ENCODE results near the gene RTP5. TPM values are rescaled to one million over a fixed set of nuclear protein-coding genes. Genes with fewer than 3 reads are reported as not detected.

Gene RTP5
- total RNA-seq, 1 donor from 2014 or later, result not detected

DNA sequence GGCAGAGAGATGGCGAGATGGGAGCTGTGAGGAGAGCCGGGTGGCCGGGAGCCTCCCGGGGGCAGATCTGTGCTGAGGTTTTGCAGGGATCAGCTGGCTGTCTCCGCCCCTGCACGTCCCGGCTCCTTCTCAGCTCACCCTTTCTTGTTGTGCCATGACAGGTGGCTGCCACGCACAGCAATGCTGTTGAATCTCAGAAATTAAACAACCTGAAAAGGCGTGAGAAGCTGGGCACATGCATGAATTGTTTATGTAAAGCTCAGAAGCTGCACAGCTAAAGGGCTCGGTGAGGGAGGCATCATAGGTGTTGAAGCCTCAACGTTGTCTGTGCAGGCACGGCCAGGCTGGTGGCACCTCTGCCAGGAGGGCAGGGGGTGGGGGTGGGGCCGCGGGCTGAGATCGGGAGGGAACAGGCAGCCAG, 858 bp upstream of the RTP5 start:
- Mint-ChIP-seq H3K4me3 (ENCODE audit: unreplicated experiment) (no peak overlapping the region), H3K9me3 (ENCODE audit: unreplicated experiment) (no peaks in the 10 kb centered on the region), H3K27me3 (ENCODE audit: low read depth, unreplicated experiment) (peaks cover 14% of the 10 kb centered on the region), H3K36me3 (ENCODE audit: low read depth, unreplicated experiment) (no peaks in the 10 kb centered on the region), H3K4me1 (ENCODE audit: low read depth, unreplicated experiment) (no peaks in the 10 kb centered on the region), H3K27ac (ENCODE audit: unreplicated experiment) (no peak overlapping the region)
- H3K27ac ChIP-seq (ENCODE audit: low read depth, low read length), result no peak overlapping the region
- DNase-seq (ENCODE audit: low read depth), result no peak
- no peak for FAIRE-seq
- no peak overlapping the region for H3K4me2 ChIP-seq (ENCODE audit: low read length)
- H4K20me1 ChIP-seq (ENCODE audit: insufficient read depth, low read length), result peaks cover 20% of the 10 kb centered on the region
- H3K36me3 ChIP-seq (ENCODE audit: insufficient read depth, low read length), result no peaks in the 10 kb centered on the region
- H3K79me2 ChIP-seq (ENCODE audit: insufficient read depth, low read length), result no peaks in the 10 kb centered on the region
- no peaks in the 10 kb centered on the region for H3K4me1 ChIP-seq (ENCODE audit: insufficient read depth, low read length)
- H2AFZ ChIP-seq (ENCODE audit: low read depth, low read length), result no peak overlapping the region
- H3K9me3 ChIP-seq (ENCODE audit: insufficient read depth, low read depth, low read length), result peaks cover 15% of the 10 kb centered on the region
- H3K4me3 ChIP-seq (ENCODE audit: insufficient read depth, low read depth, low read length), result no peak overlapping the region
- H3K9ac ChIP-seq (ENCODE audit: low read length), result no peak overlapping the region
- TF ChIP-seq, protein P1, sequence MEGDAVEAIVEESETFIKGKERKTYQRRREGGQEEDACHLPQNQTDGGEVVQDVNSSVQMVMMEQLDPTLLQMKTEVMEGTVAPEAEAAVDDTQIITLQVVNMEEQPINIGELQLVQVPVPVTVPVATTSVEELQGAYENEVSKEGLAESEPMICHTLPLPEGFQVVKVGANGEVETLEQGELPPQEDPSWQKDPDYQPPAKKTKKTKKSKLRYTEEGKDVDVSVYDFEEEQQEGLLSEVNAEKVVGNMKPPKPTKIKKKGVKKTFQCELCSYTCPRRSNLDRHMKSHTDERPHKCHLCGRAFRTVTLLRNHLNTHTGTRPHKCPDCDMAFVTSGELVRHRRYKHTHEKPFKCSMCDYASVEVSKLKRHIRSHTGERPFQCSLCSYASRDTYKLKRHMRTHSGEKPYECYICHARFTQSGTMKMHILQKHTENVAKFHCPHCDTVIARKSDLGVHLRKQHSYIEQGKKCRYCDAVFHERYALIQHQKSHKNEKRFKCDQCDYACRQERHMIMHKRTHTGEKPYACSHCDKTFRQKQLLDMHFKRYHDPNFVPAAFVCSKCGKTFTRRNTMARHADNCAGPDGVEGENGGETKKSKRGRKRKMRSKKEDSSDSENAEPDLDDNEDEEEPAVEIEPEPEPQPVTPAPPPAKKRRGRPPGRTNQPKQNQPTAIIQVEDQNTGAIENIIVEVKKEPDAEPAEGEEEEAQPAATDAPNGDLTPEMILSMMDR (IDR thresholded peaks at IDR 0.05; ENCODE audit: insufficient read depth, low read depth, low read length), result no peak
- no peak for TF ChIP-seq EZH2 (IDR thresholded peaks at IDR 0.05; ENCODE audit: insufficient read depth, low read length)
- peaks cover 33% of the 10 kb centered on the region for H3K27me3 ChIP-seq (ENCODE audit: insufficient read depth, low read length)

DNA sequence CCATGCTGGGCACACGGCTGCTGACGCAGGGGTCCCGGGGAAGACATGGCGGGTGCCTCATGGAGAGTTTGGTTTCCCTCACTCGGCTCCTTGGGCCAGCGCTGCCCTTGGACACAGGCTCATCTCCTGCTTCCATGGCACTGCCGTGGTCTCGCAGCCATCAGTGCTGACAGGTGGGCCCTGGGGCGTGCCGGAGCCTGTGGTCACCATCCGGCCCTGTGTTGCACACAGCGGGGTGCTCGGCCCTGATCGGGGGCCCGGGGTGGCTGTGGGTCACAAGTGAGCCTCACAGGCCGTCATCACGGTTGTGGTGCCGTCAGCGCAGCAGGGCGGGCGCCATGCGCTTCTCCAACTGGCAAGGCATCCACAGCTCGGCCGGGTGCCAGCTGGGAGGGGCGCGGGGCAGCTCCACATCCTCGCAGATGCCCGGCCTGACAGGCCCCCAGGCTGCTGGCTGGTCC, 582 bp downstream of the RTP5 start:
- Mint-ChIP-seq H3K27me3 (ENCODE audit: low read depth, unreplicated experiment) (peaks cover 14% of the 10 kb centered on the region), H3K4me3 (ENCODE audit: unreplicated experiment) (no peak overlapping the region)
- H3K4me1 ChIP-seq (ENCODE audit: insufficient read depth, low read length), result no peaks in the 10 kb centered on the region

More for the DNA sequence above, 582 bp downstream of the RTP5 start:
- H4K20me1 ChIP-seq (ENCODE audit: insufficient read depth, low read length), result peaks cover 10% of the 10 kb centered on the region
- no peak overlapping the region for H3K9ac ChIP-seq (ENCODE audit: low read length)
- H2AFZ ChIP-seq (ENCODE audit: low read depth, low read length), result no peak overlapping the region
- Mint-ChIP-seq H3K27ac (ENCODE audit: unreplicated experiment) (no peak overlapping the region), H3K9me3 (ENCODE audit: unreplicated experiment) (no peaks in the 10 kb centered on the region), H3K4me1 (ENCODE audit: low read depth, unreplicated experiment) (no peaks in the 10 kb centered on the region), H3K36me3 (ENCODE audit: low read depth, unreplicated experiment) (no peaks in the 10 kb centered on the region)
- H3K79me2 ChIP-seq (ENCODE audit: insufficient read depth, low read length), result no peaks in the 10 kb centered on the region
- DNase-seq (ENCODE audit: low read depth) (no peak), FAIRE-seq (no peak)
- peaks cover 5% of the 10 kb centered on the region for H3K9me3 ChIP-seq (ENCODE audit: insufficient read depth, low read depth, low read length)
- no peak for TF ChIP-seq EZH2 (IDR thresholded peaks at IDR 0.05; ENCODE audit: insufficient read depth, low read length)
- TF ChIP-seq, protein P1 (IDR thresholded peaks at IDR 0.05; ENCODE audit: insufficient read depth, low read depth, low read length), result no peak
- H3K4me2 ChIP-seq (ENCODE audit: low read length), result no peak overlapping the region
- H3K27ac ChIP-seq (ENCODE audit: low read depth, low read length), result no peak overlapping the region
- no peaks in the 10 kb centered on the region for H3K36me3 ChIP-seq (ENCODE audit: insufficient read depth, low read length)
- H3K4me3 ChIP-seq (ENCODE audit: insufficient read depth, low read depth, low read length), result no peak overlapping the region
- peaks cover 26% of the 10 kb centered on the region for H3K27me3 ChIP-seq (ENCODE audit: insufficient read depth, low read length)
